C1 segment of cervical spinal cord (tissue), 14 donors: ENCODE data around the gene FOXG1.

ENCODE experiments used
- DNase-seq, 14 donors: peaks; one replicate each; lab custom pipeline; 2025; lab: John Stamatoyannopoulos, UW

FOXG1 gene

DNA sequence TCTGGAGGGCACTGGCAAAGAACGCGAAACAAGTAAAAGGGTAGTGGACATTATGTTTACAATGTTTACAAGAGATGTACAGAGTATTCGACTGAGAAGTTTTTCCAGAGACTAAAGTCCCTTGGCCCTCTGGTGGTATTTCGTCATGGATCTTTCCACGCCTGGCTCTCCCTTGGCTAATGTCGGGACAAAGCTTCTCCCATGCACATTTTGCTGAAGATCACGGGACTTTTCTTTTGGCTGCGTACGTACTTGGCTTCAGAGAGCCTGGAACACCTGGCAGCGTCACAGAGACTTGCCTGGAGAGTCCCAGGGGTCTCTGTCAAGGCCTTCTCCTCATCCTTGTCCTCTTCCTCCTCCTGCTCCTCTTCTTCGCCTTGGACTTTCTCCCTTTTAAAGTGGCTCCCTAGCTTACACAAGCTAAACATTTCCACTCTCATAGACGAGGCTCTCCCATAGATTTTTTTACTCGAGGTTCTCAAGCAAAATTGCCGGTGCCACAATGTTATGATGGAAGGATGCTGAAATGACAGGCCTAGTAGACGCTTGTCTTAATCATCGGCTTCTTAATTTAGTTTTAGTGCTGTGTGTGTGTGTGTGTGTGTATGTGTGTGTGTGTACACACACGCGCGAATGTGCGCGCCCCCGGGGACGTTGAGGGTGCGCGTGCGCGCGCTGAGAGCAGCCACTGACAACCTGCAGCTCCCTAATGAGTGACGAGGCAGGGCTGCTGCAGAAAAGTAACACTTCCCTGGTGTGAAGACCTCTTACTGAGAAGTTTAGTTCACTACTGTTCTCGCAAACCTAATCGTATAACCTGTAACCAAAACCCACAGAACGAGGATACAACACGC is 4.9 kb upstream of the FOXG1 start:
- no peak for DNase-seq

DNA sequence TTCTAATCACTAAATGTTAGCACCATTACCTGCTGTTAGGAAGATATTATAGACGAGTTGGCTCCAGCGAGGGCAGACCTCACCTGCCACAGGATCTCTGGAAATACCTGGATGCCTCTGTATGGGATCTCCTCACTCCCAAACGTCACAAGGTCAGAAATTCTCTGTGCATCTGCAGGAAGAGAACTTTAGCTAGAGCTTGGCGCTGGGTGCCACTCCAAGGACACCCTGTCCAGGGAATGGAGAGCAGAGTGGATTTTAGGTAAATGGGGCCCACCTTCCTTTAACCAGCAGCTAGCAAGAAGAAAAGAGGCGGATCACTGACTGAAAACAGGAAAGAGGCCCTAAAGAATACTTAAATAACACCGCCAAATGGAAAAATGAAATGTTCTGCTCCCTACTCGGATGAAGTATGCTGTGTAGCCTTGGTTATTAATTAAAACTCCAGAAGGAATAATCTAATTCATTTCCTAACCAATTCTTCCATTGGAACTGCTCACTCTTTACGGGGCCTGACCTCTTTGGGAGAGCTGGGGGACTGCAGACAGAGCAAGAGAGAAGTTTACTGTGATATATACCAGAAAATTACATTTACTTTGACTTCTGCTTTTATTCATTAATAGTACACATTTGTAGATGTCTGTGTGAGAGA is 4.2 kb upstream of the FOXG1 start:
- no peak for DNase-seq

DNA sequence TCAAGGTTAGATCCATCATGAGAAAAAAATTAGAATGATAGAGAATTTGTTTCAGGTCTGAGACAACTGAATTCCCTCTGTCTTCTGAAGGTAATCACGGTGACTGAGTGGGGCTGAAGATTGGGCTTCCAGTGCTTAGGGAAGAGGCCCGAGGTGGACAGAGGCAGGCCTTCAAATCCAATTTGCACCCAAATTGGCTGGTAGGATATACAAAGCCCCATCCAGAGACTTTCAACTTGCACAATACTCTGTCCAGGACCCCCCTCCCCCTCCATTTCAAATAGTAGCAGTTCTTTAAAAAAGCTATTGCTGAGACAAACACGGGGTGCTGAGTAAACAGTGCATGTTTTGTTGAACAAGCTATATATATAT is 3.6 kb upstream of the FOXG1 start:
- no peak for DNase-seq

- no peak for DNase-seq
Observed at GRCh38 chr14:28763751-28764256, 2.8 kb upstream of the FOXG1 start.

DNA sequence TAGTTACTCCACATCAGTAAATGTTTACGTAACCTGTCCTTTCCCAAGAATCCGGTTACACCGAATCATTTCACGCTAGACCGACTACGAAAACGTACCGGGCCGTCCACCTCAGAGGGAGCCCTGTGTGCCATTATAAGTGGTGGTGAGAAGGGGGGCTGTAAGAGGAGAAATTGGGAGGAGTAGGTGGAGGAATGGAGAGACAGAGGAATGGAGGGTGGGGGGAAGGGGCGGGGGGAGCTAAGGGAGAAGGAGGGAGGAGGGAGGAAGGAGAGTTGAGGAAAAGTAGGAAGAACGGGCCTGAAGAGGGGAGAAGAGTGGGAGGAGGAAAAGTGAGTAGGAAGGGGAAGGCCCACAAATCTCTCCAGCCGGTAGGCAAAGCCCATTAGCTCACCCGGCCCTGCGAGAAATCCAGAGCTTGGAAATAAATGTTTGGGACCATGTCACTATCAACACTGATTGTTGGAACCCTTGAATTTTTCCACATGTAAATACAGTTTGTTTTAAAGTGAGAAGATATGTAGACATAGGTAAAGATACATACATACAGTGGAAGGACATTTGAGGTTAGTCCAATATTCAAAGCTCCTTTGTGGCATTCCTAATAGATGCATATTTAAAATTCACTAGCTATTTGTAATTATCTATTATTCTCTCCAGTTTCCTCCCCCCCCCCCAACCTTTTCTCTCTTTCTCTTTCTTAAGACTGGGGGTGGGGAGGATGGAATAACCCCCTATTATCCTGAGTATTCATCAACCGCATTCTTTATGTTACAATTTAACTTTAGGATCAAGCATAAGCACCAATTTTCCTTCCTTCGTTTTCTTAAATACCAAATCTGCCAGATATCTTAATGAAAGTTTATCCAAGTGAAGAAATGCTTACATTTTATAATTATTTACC is 2.1 kb upstream of the FOXG1 start:
- no peak for DNase-seq

DNA sequence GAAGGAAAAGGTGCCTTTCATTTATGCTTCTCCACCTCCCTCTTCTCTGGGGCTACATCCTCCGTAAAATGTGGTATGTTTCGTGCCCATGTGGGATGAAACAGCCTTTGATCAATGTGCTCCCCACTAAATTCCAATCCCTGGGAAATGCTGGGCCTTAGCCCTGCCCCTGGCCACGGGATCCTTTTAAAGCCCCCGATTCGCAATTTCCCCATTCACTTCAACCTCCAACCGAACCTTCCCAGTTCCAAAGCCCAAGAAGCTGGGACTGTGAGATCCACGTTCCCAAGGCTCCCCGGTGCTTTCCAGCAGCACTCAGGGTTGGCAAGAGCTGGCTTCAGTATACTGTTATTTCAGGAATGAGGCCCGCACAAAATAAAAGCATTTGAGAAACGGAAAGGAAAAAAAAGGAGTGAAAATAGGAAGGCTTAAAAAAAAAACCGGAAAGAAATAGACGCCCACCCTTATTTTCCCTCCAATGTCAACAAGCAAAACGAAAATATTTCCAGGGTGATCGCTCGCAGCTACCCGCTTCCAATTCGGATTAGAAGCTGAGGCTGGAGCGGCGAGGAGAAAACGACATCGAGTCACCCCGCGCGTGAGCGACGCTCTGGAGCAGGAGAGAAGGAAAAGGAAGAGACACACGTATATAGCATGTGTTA is 1.3 kb upstream of the FOXG1 start:
- no peak for DNase-seq

GRCh38 chr14:28765831-28766468 is 637 bp upstream of the FOXG1 start:
- no peak for DNase-seq

DNA sequence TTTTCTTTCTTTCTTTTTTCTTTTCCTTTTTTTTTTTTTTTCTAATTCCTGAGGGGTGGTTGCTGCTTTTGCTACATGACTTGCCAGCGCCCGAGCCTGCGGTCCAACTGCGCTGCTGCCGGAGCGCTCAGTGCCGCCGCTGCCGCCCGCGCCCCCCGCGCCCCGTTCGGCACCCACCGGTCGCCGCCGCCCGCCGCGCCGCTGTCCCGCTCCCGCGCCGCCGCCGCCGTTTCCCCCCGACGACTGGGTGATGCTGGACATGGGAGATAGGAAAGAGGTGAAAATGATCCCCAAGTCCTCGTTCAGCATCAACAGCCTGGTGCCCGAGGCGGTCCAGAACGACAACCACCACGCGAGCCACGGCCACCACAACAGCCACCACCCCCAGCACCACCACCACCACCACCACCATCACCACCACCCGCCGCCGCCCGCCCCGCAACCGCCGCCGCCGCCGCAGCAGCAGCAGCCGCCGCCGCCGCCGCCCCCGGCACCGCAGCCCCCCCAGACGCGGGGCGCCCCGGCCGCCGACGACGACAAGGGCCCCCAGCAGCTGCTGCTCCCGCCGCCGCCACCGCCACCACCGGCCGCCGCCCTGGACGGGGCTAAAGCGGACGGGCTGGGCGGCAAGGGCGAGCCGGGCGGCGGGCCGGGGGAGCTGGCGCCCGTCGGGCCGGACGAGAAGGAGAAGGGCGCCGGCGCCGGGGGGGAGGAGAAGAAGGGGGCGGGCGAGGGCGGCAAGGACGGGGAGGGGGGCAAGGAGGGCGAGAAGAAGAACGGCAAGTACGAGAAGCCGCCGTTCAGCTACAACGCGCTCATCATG is 654 bp downstream of the FOXG1 start:
- DNase-seq = no peak

DNA sequence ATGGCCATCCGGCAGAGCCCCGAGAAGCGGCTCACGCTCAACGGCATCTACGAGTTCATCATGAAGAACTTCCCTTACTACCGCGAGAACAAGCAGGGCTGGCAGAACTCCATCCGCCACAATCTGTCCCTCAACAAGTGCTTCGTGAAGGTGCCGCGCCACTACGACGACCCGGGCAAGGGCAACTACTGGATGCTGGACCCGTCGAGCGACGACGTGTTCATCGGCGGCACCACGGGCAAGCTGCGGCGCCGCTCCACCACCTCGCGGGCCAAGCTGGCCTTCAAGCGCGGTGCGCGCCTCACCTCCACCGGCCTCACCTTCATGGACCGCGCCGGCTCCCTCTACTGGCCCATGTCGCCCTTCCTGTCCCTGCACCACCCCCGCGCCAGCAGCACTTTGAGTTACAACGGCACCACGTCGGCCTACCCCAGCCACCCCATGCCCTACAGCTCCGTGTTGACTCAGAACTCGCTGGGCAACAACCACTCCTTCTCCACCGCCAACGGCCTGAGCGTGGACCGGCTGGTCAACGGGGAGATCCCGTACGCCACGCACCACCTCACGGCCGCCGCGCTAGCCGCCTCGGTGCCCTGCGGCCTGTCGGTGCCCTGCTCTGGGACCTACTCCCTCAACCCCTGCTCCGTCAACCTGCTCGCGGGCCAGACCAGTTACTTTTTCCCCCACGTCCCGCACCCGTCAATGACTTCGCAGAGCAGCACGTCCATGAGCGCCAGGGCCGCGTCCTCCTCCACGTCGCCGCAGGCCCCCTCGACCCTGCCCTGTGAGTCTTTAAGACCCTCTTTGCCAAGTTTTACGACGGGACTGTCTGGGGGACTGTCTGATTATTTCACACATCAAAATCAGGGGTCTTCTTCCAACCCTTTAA is 1.5 kb downstream of the FOXG1 start:
- no peak for DNase-seq

DNA sequence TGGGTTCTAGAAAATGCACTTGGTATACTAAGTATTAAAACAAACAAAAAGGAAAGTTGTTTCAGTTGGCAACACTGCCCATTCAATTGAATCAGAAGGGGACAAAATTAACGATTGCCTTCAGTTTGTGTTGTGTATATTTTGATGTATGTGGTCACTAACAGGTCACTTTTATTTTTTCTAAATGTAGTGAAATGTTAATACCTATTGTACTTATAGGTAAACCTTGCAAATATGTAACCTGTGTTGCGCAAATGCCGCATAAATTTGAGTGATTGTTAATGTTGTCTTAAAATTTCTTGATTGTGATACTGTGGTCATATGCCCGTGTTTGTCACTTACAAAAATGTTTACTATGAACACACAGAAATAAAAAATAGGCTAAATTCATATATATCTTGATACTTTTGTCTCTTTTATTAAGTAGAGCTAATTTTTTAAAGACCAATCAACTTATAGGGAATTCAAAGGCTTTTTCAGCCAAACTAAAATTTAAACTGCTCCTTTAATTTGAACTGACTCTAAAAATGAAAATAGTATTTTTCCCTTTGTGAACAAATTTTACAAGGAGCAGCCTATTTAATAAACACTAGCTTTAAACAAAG is 2.8 kb downstream of the FOXG1 start:
- DNase-seq = no peak

DNA sequence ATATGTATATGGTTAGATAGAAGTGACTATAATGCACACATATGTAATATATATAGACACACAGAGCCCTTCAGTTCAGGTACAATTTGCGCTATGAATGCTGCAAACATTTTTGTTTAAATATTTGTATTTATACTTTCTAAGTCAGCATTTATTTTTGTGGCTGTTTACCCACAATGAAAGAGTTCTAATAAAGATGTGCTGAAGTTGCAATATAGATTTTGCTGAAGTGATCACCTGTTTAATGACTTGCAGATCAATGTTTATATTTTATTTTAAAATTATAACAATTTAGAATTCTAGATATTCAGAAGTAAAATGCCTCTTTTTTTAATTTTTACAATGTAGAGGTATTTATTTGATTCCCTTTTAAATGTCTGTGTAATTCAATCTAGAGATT is 3.5 kb downstream of the FOXG1 start:
- no peak for DNase-seq

GRCh38 chr14:28770630-28771029 is 4.0 kb downstream of the FOXG1 start:
- DNase-seq = no peak

DNA sequence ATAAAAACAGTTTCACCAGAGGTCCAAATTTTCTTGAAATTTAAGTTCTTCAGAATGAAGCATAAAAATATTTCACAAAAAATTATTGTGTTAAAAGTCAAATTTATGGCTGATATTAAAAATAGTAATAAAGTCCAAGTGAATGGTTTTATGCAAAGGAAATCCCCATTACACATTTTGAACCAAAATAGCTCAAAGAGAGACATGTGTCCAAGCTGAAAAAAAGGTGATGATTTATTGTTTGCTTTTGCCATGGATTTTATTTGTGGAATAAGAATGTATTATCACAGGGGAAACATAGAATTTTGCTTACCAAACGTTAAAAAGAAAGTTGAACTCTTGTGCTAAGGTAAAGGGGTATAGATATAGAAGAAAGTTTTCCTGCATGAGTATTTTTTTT is 4.6 kb downstream of the FOXG1 start:
- no peak for DNase-seq

- DNase-seq = no peak
Observed at GRCh38 chr14:28772613-28773012, 6.0 kb downstream of the FOXG1 start.

DNA sequence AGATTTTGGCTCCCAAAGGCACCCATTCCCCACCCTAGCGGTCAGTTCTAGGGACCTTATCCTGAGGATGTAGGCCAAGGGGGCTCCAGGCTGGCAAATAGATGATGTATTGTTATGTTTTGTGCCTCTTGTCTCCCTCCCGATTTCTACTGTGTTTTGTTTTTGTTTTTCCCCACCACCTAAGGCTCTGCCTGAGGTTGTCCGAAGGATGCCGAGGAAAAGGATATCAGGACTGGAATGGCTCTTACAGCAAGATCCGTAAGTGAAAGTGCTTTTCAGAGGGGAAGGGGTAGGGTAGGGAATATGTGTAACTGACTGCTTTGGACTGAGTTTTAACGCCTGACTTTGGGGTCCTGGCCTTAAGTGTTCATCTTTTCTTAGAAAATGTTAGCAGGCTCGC is 6.6 kb downstream of the FOXG1 start:
- DNase-seq = no peak

GRCh38 chr14:28773861-28774691 is 7.5 kb downstream of the FOXG1 start:
- no peak for DNase-seq
